H1 (cell line): ENCODE data around the gene ZNF83.
A peak's percentile ranks its signal among the peaks of the same experiment; 100 is the strongest.

Experiments
- CREB1 ChIP-seq: IDR thresholded peaks from 2 replicates; pipeline ENCODE4 v1.6.1; 2012; ENCODE audit warnings: inconsistent platforms
- CTCF ChIP-seq, 3 experiments: IDR thresholded peaks; 1 replicate in 2 of 3; 2 replicates in 1 of 3; pipeline versions ENCODE4 v1.5.1 to v1.6.1; 2011; ENCODE audit warnings: low read length in 3 of 3, mild to moderate bottlenecking in 3 of 3, inconsistent platforms in 2 of 3, low read depth in 1 of 3, moderate library complexity in 1 of 3; ENCODE audit not compliant: insufficient read depth in 1 of 3; ENCODE audit errors: control extremely low read depth in 1 of 3
- JUND ChIP-seq: IDR thresholded peaks from 2 replicates; pipeline ENCODE4 v1.6.1; 2011; ENCODE audit warnings: mild to moderate bottlenecking, improper control_type of control experiment, low read length
- POLR2A ChIP-seq, 2 experiments: IDR thresholded peaks; 1 replicate in 1 of 2; 2 replicates in 1 of 2; pipeline ENCODE4 v1.6.1; 2011; ENCODE audit warnings: low read depth in 2 of 2, low read length in 2 of 2, mild to moderate bottlenecking in 2 of 2; ENCODE audit errors: control extremely low read depth in 1 of 2
- TEAD4 ChIP-seq: IDR thresholded peaks from 2 replicates; pipeline ENCODE4 v1.6.1; 2012; ENCODE audit warnings: low read depth, low read length, inconsistent platforms, mixed read lengths
- USF2 ChIP-seq: IDR thresholded peaks from 2 replicates; pipeline ENCODE4 v1.6.1; 2011; ENCODE audit warnings: low read length, improper control_type of control experiment
- YY1 ChIP-seq: IDR thresholded peaks from 2 replicates; pipeline ENCODE4 v1.6.1; 2011; ENCODE audit warnings: low read depth, mild to moderate bottlenecking, low read length

GRCh38 chr19:52570000-52570861 lies 67.9 kb downstream of the ZNF83 start, which contains the start of gene ZNF701:
- no peak for TF ChIP-seq CREB1
- no peak for TF ChIP-seq YY1
- peak; percentile 86 to 97 for TF ChIP-seq POLR2A (IDR thresholded peaks at IDR 0.05; ENCODE audit: control extremely low read depth in 1 of 2, low read depth in 2 of 2, low read length in 2 of 2)
- TF ChIP-seq CTCF (IDR thresholded peaks at IDR 0.05; ENCODE audit: control extremely low read depth in 1 of 3, insufficient read depth in 1 of 3, low read depth in 1 of 3, low read length in 3 of 3) = peak in 2 of 3 experiments; percentile 10 to 23; a peak in 2 of 4 replicates
- TF ChIP-seq USF2 = no peak
- TF ChIP-seq TEAD4 = no peak
- no peak for TF ChIP-seq JUND
